GM23248 (cell line): ENCODE results near the gene TAF1B. TPM values are rescaled to one million over a fixed set of nuclear protein-coding genes. Genes with fewer than 3 reads are reported as not detected.

Experiments
- DNase-seq: peaks from one replicate; pipeline ENCODE4 v3.0.0-alpha.2; 2015
- H2AFZ ChIP-seq: fragments of 200-600 bp; sonication (generic); 2 replicates; pipeline ENCODE4 v1.6.1; 2016; ENCODE audit warnings: antibody characterized with exemption
- H3F3A ChIP-seq: fragments of 200-600 bp; sonication (generic); 2 replicates; pipeline ENCODE4 v1.6.1; 2016; ENCODE audit warnings: mild to moderate bottlenecking, antibody characterized with exemption, mixed run types; ENCODE audit not compliant: insufficient read depth
- H3K27ac ChIP-seq: fragments of 200-600 bp; sonication (generic); 2 replicates; pipeline ENCODE4 v1.5.1; 2016; ENCODE audit warnings: mild to moderate bottlenecking
- H3K27me3 ChIP-seq: fragments of 200-600 bp; sonication (generic); replicated peaks from 2 replicates; pipeline ENCODE4 v1.6.1; 2016; ENCODE audit warnings: mild to moderate bottlenecking; ENCODE audit not compliant: insufficient read depth
- H3K36me3 ChIP-seq: fragments of 200-600 bp; sonication (generic); 2 replicates; pipeline ENCODE4 v1.6.1; 2016; ENCODE audit warnings: low read depth, mild to moderate bottlenecking
- H3K4me1 ChIP-seq: fragments of 200-600 bp; sonication (generic); 2 replicates; pipeline ENCODE4 v1.6.1; 2016; ENCODE audit warnings: mild to moderate bottlenecking; ENCODE audit not compliant: insufficient read depth
- H3K4me2 ChIP-seq: fragments of 200-600 bp; sonication (generic); one replicate; pipeline ENCODE4 v1.6.1; 2016; ENCODE audit warnings: mild to moderate bottlenecking; ENCODE audit not compliant: unreplicated experiment
- H3K4me3 ChIP-seq: fragments of 200-600 bp; sonication (generic); 2 replicates; pipeline ENCODE4 v1.5.1; 2016; ENCODE audit warnings: mild to moderate bottlenecking
- H3K79me2 ChIP-seq: fragments of 200-600 bp; sonication (generic); 2 replicates; pipeline ENCODE4 v1.6.1; 2016; ENCODE audit warnings: mild to moderate bottlenecking; ENCODE audit not compliant: insufficient read depth
- H3K9ac ChIP-seq: fragments of 200-600 bp; sonication (generic); 2 replicates; pipeline ENCODE4 v1.6.1; 2016; ENCODE audit warnings: mild to moderate bottlenecking
- H3K9me2 ChIP-seq: fragments of 200-600 bp; sonication (generic); 2 replicates; pipeline ENCODE4 v1.6.1; 2016; ENCODE audit warnings: mixed run types, mild to moderate bottlenecking, moderate library complexity; ENCODE audit not compliant: insufficient read depth
- H3K9me3 ChIP-seq: fragments of 200-600 bp; sonication (generic); one replicate; pipeline ENCODE4 v1.6.1; 2017; ENCODE audit warnings: low read depth
- H4K20me1 ChIP-seq: fragments of 200-600 bp; sonication (generic); 2 replicates; pipeline ENCODE4 v1.6.0; 2016; ENCODE audit not compliant: insufficient read depth
- EZH2 ChIP-seq: fragments of 200-600 bp; sonication (generic); IDR thresholded peaks from 2 replicates; pipeline ENCODE4 v1.6.1; 2018; ENCODE audit warnings: antibody characterized with exemption, mild to moderate bottlenecking; ENCODE audit not compliant: insufficient read depth, poor library complexity, severe bottlenecking
- EZH2phosphoT487 ChIP-seq: fragments of 200-600 bp; sonication (generic); IDR thresholded peaks from 2 replicates; pipeline ENCODE4 v1.6.1; 2018; ENCODE audit warnings: antibody characterized with exemption, moderate library complexity, mild to moderate bottlenecking, low read depth; ENCODE audit not compliant: insufficient read depth
- WGBS, 2 experiments: methylation state at CpG; one replicate each; pipeline ENCODE4 v1.1.6; 2015 to 2017; ENCODE audit warnings: low lambda C conversion rate in 2 of 2, low coverage in 1 of 2; ENCODE audit errors: missing lambda C conversion rate in 2 of 2; 5-methylcytosine and 5-hydroxymethylcytosine counted together
- in situ Hi-C: fragments of 300-500 bp; cut with MboI; formaldehyde crosslinking; loops from 2 replicates; pipeline ENCODE4 v1.15.0; 2020
- polyA plus RNA-seq: library from polyadenylated mRNA; unstranded; fragments of >200 nt; fragmentation: Nextera tagmentation; extraction: Ambion mirVana; gene quantifications from 2 replicates; pipeline ENCODE4 v1.2.1, GENCODE V29; 2016
- total RNA-seq: library from RNA; depleted of rRNA; stranded (reverse); fragments of >200 nt; shearing (Covaris generic); gene quantifications from 2 replicates; pipeline ENCODE4 v1.2.3, GENCODE V29; 2014

Gene TAF1B
- total and polyA plus RNA-seq, 2 experiments from 2014 or later: 16.6 to 27.0 TPM

- H3K79me2 ChIP-seq: no peaks in the 10 kb centered on the region
- peak overlapping the region; percentile 28 for H3K4me2 ChIP-seq
- no peak overlapping the region for H3K4me3 ChIP-seq
- 50 to 60% methylated on average over 2 of the region's 2 CpGs for WGBS, 2 experiments
- no peak overlapping the region for H2AFZ ChIP-seq
- no peaks in the 10 kb centered on the region for H3K9me2 ChIP-seq
- no peaks in the 10 kb centered on the region for H3K9me3 ChIP-seq
- no peak for DNase-seq
- TF ChIP-seq EZH2phosphoT487 (no peak), EZH2 (no peak)
- peak overlapping the region; percentile 7; the same call in 1 of the 2 replicates for H3K27ac ChIP-seq
- H3K9ac ChIP-seq: no peak overlapping the region
- H4K20me1 ChIP-seq: no peaks in the 10 kb centered on the region
- H3K4me1 ChIP-seq: peaks cover 68% of the 10 kb centered on the region
- no peaks in the 10 kb centered on the region for H3K27me3 ChIP-seq
- no peaks in the 10 kb centered on the region for H3K36me3 ChIP-seq
- peaks cover 65% of the 10 kb centered on the region for H3F3A ChIP-seq
- in situ Hi-C loops: no loop called here
Measured at GRCh38 chr2:9980520-9980919, 137.2 kb downstream of the TAF1B start.

- H3K4me1 ChIP-seq: peaks cover 65% of the 10 kb centered on the region
- H3K4me3 ChIP-seq: peak overlapping the region; percentile 20; the same call in 1 of the 2 replicates
- H2AFZ ChIP-seq: no peak overlapping the region
- peaks cover 63% of the 10 kb centered on the region for H3F3A ChIP-seq
- H4K20me1 ChIP-seq: no peaks in the 10 kb centered on the region
- peak; percentile 68 for DNase-seq
- WGBS, 2 experiments: 68 to 69% methylated on average over 3 of the region's 3 CpGs
- TF ChIP-seq EZH2: no peak
- TF ChIP-seq EZH2phosphoT487: no peak
- in situ Hi-C loops: no loop called here
- H3K9me2 ChIP-seq: no peaks in the 10 kb centered on the region
- H3K27me3 ChIP-seq: no peaks in the 10 kb centered on the region
- no peaks in the 10 kb centered on the region for H3K79me2 ChIP-seq
- peak overlapping the region; percentile 55 for H3K4me2 ChIP-seq
- H3K9me3 ChIP-seq: no peaks in the 10 kb centered on the region
- 0 out of 2 replicates have a peak overlapping the region, but pooled peaks have one; percentile 25 for H3K9ac ChIP-seq
- no peaks in the 10 kb centered on the region for H3K36me3 ChIP-seq
- peak overlapping the region; percentile 76 for H3K27ac ChIP-seq
Measured at GRCh38 chr2:9981655-9982054, 138.4 kb downstream of the TAF1B start.

GRCh38 chr2:9982248-9982647 lies 139.0 kb downstream of the TAF1B start:
- no peaks in the 10 kb centered on the region for H3K36me3 ChIP-seq
- H2AFZ ChIP-seq: peak overlapping the region; percentile 17; the same call in 1 of the 2 replicates
- in situ Hi-C loops: no loop called here
- H3K27me3 ChIP-seq: no peaks in the 10 kb centered on the region
- H3K4me1 ChIP-seq: peaks cover 65% of the 10 kb centered on the region
- peak overlapping the region; percentile 38 for H3K9ac ChIP-seq
- H3K79me2 ChIP-seq: no peaks in the 10 kb centered on the region
- peak overlapping the region; percentile 76 for H3K27ac ChIP-seq
- H3K4me3 ChIP-seq: peak overlapping the region; percentile 20
- peak overlapping the region; percentile 55 for H3K4me2 ChIP-seq
- H3F3A ChIP-seq: peaks cover 62% of the 10 kb centered on the region
- no peaks in the 10 kb centered on the region for H3K9me2 ChIP-seq
- TF ChIP-seq EZH2 (no peak), EZH2phosphoT487 (no peak)
- H3K9me3 ChIP-seq: no peaks in the 10 kb centered on the region
- H4K20me1 ChIP-seq: no peaks in the 10 kb centered on the region
- 1 to 3% methylated on average over 8 of the region's 8 CpGs for WGBS, 2 experiments
- DNase-seq: peak; percentile 92

GRCh38 chr2:9982891-9983290 lies 139.6 kb downstream of the TAF1B start:
- peaks cover 62% of the 10 kb centered on the region for H3F3A ChIP-seq
- no peaks in the 10 kb centered on the region for H4K20me1 ChIP-seq
- no peak overlapping the region for H2AFZ ChIP-seq
- no peaks in the 10 kb centered on the region for H3K79me2 ChIP-seq
- peak overlapping the region; percentile 55 for H3K4me2 ChIP-seq
- no peaks in the 10 kb centered on the region for H3K9me2 ChIP-seq
- H3K9ac ChIP-seq: peak overlapping the region; percentile 38
- WGBS, 2 experiments: 67 to 69% methylated on average over 10 of the region's 10 CpGs
- H3K4me1 ChIP-seq: peaks cover 65% of the 10 kb centered on the region
- no peak for DNase-seq
- H3K4me3 ChIP-seq: no peak overlapping the region
- in situ Hi-C loops: no loop called here
- H3K36me3 ChIP-seq: no peaks in the 10 kb centered on the region
- TF ChIP-seq EZH2: no peak
- no peak for TF ChIP-seq EZH2phosphoT487
- H3K27ac ChIP-seq: peak overlapping the region; percentile 76
- H3K27me3 ChIP-seq: no peaks in the 10 kb centered on the region
- no peaks in the 10 kb centered on the region for H3K9me3 ChIP-seq
